NCI-H2029 treated with DMSO at 0.1 percent for 48 hours (cell line): ENCODE measurements around the gene SPACA9.
A peak's percentile ranks its signal among the peaks of the same experiment; 100 is the strongest.

Experiments used
- DNase-seq: peaks from one replicate; lab custom pipeline; 2025; lab: John Stamatoyannopoulos, UW

Gene SPACA9

DNA sequence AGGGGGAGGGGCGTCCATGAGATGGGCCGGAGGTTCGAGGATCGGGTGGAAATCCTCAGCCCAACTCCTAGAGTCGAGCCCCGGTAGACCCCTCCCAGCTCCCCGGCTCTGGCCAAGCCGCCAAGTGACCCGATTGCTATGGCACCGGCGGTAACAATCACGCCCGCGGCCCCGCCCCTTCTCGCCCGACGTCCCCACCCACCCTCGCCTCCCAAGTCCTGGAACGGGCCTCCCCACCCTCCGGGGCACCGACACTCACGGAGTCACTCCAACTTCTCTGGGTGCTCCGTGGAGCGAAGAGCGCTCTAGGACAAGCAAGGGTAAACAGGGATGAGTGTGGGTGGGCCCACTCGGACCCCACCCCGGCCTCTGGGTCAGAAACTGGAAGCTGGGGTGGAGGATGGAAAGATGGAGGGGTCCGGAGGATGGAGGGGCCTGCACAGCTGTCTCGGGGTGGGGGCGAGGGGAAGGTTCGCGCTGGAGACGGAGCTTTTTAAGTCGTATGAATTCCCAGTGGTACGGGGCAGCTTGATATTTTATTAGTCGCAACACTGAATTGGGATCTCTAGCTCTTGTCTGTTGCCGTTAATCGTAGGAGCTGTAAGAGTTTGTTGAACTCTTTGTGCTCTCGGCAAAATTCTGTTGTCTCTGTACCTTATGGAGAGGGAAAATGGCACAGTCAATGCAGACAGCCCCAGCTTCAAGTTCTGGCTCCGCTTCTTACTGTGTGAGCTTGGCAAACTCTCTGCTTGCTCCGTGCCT lies at the start of gene SPACA9:
Gene SPACA9, plus strand, starts transcription at position 204 of the 762 bp plus-strand sequence. CDS start 5,050 bp downstream, outside the sequence.
- no peak for DNase-seq

DNA sequence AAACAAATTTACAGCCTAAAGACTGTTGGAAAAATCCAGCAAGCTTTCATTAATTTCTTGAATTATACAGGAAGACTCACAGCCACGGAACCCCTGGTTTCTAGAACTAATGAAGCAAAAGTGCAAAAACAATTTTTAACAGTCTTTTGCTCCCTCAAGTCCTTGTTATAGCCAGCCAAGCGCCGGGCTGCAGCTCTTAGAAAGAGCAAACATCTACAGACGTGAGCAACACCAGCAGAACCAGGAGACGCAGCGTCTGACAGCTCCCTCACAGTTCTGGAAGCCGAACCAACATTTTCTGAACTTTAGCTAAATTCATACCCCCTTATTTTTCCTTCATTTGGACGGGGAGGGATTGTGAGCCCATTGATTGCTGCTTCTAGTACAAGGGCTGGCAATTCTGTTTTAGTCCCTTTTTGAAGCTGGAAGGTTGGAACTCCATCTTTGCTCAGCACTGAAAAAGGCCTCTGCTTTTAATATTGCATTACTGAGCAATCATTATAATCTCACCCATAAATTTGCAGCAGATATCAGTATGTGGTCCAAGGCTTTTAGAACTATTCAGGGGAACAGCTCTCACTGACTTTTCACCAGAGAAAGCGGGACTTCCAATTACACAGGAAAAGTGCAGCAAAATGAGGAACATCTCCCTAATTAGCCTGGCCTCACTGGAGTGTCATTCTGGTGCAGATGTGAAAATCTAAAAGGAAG lies 46.4 kb upstream of the SPACA9 start:
- DNase-seq: no peak

DNA sequence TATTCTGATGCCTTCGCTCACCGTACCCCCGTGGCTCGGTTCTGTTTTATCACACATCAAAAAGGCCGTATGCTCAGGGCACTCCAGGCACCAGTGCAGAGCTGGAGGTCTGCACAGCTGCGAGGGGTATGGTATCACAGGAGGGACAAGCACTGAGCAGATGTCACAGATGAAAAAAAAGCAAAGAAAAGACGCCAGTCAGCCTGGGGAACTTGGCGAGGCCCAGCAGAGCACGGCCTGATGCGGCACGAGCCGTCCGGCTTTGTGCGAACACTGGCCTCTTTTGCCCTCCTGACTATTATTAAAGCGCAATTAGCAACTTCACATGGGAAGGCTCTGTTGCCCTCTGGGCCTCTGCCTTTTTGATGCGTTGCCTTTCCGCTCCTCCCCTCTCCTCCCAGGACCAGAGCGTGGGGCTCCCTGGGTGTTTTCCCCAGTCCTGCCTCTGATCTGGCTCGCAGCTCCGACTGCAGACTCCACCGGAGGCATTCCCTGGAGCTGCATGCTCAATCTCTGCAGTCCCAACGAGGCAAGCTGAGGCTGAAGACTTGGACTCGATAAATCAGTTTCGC lies 45.1 kb upstream of the SPACA9 start:
- DNase-seq: no peak

DNA sequence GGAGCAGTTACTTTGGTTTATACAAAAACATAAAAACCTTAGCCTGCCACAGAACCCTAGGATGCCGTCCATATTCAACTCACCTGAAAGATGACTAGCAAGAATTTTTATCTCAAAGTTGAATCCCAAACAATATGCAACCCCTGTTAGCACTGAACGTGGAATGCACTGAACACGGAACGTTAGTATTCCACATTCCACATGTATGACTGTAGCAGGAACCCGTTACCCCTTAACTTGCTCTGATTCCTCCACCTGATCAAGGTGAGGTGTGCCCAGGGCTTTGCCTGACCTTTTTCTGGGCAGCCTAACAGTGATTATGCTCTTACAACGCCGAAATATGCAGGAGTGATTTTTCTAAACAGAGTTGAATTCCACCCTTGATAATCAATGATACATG lies 44.4 kb upstream of the SPACA9 start:
- no peak for DNase-seq

DNA sequence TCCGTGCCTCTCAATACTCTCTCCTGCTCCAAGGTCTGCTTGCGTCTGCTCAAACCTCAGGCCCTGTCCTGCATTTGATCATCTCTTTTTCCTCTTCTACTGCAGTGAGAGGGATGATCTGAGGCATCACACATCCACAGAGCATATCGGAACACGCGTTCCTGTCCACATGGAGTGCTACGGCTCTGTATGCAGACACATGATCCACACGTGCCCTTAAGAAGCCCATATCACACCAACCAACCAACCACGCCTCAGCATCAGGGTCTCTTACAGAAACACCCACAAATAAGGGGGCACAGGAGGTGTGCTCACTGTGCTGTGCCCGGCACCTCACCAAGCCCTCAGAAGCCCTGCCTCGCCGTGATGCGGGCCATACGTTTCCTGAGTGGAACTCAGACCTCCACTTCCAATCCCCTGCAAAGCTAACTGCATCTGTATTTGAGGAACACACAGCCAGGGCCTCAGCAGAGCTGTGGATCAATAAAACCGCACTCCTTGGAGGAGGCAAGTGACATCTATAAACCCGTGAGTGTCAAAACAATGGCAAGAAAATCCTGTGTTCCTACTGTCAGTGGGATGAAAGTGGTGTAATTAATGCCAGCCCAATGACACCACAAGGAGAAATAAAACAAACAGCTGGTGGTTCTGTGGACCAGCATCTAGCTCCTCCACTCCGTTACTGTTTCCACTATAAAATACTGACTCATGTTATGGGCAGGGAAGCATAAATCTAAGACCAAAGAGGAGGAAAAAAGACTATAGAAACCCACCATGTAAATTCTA lies 41.0 kb upstream of the SPACA9 start:
- DNase-seq: no peak

DNA sequence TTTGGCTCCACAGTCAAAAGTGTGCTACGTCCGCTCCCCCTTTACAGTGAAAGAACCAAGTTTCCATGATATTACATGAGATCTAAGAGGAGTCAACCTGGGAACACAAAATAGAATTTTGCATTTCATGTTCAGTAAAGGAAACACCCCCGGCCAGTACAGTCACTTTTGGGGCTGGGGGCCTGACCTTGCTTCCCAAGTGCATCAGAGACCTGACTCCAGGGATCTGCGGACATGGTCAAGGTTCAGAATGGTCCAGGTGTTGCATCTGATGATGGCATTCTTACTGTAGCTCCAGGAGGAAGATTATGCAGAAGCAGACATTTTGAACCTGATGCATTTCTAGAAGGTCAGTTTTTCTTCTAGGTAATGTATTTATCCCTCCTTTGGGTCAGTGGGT lies 40.4 kb upstream of the SPACA9 start:
- DNase-seq: no peak

DNA sequence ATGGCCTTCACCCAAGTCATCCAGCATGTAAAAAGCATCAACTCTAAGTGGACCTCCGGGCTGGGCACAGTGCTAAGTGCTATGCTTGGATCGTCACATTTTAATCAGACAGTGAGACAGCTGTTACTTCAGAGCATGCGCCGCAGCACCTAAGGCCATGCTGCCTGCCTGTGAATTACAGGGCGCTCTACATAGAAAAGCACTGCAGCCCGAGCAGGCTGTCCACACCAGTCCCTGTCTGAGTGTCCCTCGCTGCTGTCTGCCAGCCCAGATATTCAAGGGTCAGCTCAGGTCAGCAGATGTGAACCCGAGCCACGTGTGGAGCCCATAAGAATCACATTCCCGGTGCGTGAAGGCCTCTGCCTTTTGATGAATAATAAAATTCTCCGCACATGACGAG lies 37.7 kb upstream of the SPACA9 start:
- DNase-seq: no peak

DNA sequence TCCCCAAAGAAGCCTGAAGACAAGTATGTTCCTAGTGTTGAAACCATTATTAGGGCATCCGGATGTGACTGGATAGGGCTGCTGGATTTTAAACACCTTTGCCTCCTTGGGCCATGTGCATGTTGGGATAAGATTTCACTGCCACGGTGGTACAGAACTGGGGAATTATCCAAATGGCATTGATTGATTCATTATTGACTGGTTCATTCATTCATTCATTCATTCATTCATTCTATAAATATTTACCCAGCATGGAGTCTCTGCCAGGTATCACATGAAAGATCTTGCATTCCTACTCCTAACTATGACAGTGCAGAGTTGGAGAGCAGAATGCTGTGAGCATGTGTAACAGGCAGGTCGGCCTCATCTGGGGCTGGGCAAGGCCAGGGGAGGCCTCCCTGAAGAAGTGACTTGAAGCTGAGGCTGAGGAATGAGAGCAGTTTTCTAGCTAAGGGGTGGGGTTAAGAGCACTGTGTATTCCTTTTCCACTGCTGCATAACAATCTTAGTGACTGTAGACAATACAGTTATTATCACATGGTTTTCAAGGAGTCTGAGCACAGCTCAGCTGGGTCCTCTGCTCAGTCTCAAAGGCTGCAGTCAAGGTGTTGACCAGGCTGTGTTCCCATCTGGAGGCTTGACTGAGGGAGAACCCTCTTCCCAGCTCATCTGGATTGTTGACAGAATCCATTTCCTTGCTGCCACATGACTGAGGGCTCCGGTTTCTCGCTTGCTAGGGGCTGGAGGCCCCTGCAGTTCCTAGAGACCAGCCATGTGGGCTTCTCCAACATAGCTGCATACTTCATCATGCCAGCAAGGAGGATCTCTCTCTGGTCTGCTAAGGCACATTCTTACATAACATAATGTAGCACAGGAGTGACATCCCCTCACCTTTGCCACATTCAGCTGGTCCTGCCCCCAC lies 36.3 kb upstream of the SPACA9 start:
- no peak for DNase-seq

DNA sequence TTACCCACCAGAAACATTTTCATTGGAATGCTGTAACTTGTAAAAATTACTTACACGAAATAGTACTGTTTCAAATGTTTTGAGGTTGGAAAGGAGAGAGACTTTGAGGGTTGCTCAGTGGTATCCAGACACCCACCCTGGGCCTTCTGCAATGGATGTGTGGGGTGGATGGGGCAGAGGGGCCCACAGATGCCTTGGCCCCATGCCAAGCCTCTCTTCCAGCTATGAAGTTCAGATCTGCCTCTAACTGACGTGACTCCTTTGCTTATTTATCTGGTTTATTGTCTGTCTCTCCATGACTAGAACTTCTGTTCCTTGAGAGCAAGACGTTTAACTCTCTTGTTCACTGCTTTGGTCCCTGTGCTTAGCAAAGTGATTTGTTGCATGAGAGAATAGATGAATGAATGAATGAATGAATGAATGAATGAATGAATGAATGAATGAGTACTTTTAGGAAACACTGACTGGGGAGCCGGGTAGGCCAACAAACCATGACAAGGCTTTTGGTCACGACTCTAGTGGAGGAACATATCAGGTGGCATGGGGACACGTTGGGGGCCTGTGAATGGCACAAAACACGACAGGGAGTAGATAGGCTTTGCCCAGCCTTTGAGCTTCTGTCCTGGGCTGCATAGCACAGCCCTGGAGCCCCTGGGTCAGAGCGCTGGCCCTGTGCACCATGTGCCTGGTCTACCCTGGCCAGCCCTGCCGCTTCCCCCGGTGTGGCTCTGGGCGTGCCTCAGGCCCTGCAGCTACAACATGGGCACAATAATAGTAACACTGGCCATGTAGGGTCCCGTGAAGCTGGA lies 32.4 kb upstream of the SPACA9 start:
- DNase-seq: no peak

DNA sequence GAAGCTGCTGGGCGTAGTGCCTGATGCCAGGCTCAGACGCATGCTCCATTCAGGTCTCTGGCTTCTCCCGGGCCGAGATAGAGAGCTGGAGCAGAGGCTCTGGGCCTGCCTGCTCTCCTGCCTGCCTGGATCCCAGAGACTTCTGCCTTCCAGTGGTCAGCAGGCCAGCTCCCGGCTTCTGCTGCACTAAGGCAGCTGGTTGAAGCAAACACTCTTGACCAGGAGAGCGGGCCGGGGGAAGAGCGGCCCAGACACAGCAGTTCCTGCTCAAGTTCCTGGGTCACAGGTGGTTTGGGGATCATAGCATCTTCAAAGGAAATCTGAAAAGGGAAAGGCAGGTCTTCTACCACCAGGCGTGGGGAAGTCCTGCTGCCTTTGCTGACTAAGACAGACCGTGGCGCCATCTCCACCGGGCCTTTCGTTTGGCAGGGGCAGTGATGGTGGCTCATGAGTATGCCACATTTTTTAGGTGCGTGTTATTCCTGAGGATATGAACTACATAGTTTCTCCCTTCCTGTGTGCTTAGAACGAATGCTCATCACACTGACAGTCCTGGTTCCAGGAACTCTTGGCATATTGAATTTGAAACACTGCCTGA lies 31.7 kb upstream of the SPACA9 start:
- DNase-seq: no peak

DNA sequence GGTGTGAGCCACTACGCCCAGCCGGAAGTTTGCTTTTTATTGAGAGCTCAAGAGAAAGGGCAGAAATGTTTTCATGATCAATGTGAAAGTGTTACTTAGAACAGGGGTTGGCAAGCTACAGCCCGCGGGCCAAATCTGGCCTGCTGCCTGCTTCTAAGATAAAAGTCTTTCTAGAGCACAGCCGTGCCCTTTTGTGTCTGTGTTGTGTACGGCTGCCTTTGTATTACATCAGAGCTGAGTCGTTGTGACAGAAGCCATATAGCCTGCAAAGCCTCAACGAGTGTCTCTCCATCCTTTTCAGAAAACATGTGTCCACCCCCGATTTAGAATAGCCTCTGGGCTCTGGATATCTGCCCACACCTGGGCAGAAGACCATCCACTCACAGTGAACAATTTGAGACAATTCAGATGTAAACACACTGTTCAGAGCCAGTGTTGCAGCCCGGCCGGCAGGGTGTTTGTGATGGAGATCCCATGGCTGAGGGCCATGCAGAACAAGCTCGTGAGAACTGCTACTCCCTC lies 29.5 kb upstream of the SPACA9 start:
- peak; percentile 63 for DNase-seq

DNA sequence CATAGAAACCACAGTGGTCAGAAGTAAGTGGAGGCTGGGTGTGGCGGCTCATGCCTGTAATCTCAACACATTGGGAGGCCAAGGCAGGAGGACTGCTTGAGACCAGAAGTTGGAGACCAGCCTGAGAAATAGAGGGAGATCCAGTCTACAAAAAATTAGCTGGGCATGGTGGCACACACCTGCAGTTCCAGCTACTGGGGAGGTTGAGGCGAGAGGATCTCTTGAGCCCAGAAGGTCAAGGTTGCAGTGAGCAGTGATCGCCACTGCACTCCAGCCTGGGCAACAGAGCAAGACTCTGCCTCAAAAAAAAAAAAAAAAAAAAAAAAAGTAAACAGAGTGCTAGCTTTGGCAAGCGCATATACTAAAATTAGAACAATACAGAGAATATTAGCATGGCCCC lies 25.2 kb upstream of the SPACA9 start:
- DNase-seq: no peak

DNA sequence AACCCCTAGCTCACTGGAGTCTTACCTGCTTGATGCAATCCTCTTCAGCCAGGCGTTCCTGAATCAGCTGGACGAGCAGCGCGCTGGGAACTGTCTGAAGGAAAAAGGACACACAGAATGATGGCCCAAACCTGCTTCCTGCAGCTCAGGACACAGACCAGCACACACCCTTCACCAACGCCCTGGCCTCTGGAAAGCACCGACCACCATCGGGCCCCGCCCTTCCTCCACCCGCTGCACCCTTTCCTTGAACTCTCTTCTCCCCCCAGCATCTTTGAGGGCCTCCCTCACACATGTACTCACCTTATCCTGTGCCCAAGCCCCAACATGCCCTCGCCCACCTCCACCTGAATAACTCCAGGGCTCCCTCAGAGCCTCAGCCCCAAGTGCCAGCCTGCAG lies 23.9 kb upstream of the SPACA9 start:
- DNase-seq: no peak

DNA sequence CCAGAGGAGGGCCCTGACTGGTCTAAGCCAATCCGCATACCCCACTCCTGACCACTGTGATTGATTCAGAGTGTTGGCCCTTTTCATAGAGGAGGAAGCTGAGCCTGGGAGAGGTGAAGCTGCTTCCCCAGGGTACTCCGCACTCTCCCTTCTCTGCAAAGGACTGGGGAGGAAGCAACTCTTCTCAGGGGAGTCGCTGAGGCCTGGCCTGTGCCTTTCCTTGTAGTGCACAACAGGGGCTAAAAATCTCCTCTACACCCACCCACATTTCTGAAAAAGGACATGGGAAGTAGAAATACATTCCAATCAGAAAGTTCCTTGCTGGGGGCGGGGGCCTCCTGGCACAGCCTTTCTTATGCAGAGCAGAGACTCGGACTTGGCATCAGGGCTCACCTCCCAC lies 22.8 kb upstream of the SPACA9 start:
- DNase-seq: no peak

DNA sequence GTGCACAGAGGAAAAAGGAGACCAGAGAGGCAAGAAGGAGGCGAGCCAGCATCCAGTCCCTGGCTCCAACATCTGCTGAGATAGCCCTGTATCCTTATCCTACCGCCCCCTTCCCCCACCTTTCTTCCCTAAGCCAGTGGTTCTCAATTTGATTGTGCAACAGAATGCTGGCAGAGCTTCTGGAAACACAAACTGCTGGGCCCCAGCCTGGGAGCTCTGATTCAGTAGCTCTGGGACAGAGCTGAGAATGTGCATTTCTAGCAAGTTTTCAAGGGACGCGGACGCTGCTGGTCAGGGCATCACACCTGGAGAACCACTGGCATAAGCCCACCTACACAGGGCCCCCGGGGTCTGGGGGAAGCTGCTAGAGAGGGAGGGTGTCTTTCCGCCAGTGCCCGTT lies 21.7 kb upstream of the SPACA9 start:
- no peak for DNase-seq

DNA sequence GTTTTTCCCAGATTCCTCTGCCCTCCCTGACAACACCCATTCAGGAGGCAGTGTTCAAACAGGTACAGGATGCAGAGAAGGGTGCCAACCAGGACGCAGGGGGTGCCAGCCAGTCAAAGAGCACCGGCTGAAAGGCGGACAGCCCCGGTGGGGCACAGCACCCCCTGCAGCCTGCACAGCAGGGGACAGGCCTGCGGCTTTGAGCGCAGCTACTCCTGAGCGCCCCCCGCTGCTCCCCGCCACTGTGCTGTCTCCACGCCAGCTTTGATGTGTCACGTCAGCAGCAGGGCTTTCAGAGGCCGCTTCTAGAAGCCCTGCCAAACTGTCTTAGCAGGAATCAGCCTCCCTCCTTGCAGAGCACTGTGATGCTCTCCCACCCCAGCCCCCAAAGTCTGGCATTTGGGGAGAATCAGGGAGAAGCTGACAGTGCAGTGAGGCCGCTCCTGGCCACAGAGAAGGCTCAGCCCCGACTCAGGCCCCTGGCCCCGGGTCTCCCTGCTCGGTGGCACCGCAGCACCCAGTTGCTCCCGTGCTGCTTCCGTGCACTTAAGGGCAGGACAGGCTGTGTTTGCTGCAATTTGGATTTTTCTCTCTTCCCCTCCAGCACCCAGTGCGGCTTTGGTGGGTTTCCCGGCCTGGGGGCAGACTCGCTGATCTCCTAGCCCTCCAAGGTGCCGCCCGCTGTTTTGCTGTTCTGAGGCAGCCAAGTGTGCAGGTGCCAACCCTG lies 20.9 kb upstream of the SPACA9 start:
- no peak for DNase-seq

DNA sequence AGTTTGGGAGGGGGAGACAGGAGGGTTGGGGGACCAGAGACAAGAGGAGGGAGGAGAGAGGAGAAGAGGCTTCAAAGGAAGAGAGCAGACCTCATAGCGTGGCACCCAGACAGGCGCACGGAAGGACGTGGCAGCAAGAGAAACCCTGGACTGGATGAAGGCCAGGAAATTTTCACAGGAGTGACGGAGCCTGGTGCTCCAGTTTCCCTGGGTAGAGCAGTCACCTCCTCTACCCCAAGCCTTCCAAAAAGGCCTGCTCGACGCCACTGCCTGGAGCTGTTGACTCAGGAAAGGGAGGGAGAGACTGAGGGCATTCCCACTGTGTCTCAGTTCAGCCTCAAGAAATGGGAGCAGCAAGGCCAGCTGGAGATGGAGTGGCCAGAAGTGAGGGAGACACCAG lies 19.9 kb upstream of the SPACA9 start:
- no peak for DNase-seq

DNA sequence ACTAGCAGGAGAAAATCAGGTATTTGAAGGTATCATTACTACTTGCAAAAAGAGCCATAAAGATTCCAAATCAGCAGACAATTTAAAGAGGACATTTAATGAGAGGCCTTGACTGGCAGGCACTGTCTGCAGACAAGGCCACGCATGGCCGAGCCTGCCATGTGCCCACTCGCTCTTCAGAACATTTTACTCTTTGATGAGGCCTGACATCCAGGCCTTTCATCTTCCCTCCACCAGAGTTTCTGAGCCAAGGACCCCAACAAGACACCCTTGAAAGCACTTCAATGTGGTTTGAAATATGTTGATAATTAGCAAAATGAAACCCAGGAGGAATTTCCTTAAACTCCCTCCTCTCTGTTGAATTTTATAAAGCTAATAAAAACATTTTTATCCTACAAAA lies 17.0 kb upstream of the SPACA9 start:
- DNase-seq: no peak

DNA sequence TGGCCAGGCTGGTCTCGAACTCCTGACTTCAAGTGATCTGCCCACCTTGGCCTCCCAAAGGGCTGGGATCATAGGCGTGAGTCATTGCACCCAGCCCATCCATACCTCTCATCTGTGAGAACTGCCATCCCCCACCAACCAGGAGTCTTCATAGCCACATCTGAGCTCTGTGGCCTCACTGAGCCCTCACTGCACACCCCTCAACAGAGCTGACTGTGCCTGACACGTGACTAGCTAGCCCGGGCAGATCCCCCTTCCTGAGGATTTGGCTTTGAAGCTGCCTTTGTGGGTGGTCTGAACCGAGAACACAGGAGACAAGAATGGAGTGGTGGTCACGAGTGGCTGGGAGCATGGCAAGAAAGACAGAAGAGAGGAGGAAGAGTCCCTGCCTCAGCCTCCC lies 16.2 kb upstream of the SPACA9 start:
- no peak for DNase-seq
